Measurements from ENCODE around the gene PLEKHA3. TPM values are rescaled to one million over a fixed set of nuclear protein-coding genes. Genes with fewer than 3 reads are reported as not detected.

Gene PLEKHA3
- total RNA-seq (10 to 100 TPM; 11.1 to 96.4 (median 36.7) TPM), polyA plus RNA-seq (10 to 100 TPM in 1 of 3 donors, 1 to 10 TPM in 2; 1.8 to 33.4 (median 3.5) TPM)
- long read RNA-seq, donor 1, full-length matches to known transcripts = 5 of 5 reads
- long read RNA-seq, donor 1, partial matches to known transcripts = 0 of 5 reads
- long read RNA-seq, donor 1, other reads (novel, unspliced or antisense) = 0 of 5 reads
- long read RNA-seq, donor 2, full-length matches to known transcripts = 4 of 4 reads
- long read RNA-seq, donor 2, partial matches to known transcripts = 0 of 4 reads
- long read RNA-seq, donor 2, other reads (novel, unspliced or antisense) = 0 of 4 reads
- long read RNA-seq, donor 3, full-length matches to known transcripts = 5 of 5 reads
- long read RNA-seq, donor 3, partial matches to known transcripts = 0 of 5 reads
- long read RNA-seq, donor 3, other reads (novel, unspliced or antisense) = 0 of 5 reads
- long read RNA-seq, donor 4, partial matches to known transcripts = 2 of 2 reads
- long read RNA-seq, donor 4, other reads (novel, unspliced or antisense) = 0 of 2 reads
- long read RNA-seq, donor 5, full-length matches to known transcripts = 61 of 74 reads
- long read RNA-seq, donor 5, partial matches to known transcripts = 2 of 74 reads
- long read RNA-seq, donor 5, other reads (novel, unspliced or antisense) = 11 of 74 reads
- long read RNA-seq, donor 6, partial matches to known transcripts = 2 of 2 reads
- long read RNA-seq, donor 6, other reads (novel, unspliced or antisense) = 0 of 2 reads
- long read RNA-seq, donor 7, full-length matches to known transcripts = 1 of 8 reads
- long read RNA-seq, donor 7, partial matches to known transcripts = 7 of 8 reads
- long read RNA-seq, donor 7, other reads (novel, unspliced or antisense) = 0 of 8 reads
- long read RNA-seq, donor 8, full-length matches to known transcripts = 12 of 17 reads
- long read RNA-seq, donor 8, partial matches to known transcripts = 5 of 17 reads
- long read RNA-seq, donor 8, other reads (novel, unspliced or antisense) = 0 of 17 reads
- long read RNA-seq, donor 9, full-length matches to known transcripts = 3 of 3 reads
- long read RNA-seq, donor 9, partial matches to known transcripts = 0 of 3 reads
- long read RNA-seq, donor 9, other reads (novel, unspliced or antisense) = 0 of 3 reads
- long read RNA-seq, donor 10 = 0 reads

DNA sequence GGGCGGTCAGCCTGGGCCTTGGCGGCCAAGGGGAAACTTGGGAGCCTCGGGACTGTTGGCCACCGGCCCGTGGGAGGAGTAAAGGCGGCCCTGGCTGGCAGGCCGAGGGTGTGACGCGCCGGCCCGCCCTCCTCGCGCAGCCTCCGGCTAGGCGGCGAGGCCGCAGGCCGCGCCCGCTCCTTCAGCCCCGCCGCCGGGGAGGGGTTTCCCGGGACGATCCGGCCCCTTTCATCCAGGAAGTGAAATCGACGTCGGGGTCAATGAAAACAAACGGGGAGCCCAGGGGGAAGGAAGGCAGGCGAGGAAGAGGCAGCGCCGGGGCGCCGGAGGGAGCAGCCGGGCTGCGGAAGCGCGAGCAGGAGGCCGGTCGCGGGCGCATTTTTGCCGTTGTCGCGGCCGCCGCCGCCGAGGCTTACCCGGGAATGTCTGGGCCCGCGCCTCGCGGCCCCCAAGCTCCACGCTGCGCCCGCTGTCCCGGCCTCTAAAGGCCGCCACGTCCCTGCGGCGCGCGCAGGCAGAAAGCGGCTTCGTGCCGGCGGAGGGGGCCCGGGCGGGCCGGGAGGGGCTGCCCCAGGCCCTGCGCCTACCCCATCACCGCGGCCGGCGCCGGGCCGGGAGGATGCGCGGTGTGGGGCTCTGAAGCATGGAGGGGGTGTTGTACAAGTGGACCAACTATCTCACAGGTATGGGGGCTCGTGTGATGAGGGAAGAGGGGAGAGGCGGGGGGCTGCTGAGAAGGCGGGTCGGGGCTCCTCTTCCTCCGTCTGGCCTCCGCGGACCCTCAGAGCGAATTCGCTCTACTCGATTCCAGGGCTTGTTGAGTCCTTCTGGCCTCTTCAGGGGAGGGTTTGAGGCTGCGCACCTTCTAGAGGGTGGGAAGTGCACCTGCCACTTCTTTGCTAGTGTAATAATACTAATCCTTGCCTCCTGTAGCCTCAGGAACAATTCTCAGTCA lies at the start of gene PLEKHA3:
Gene PLEKHA3, plus strand, starts transcription at position 231 of the 955 bp plus-strand sequence. Its CDS starts 413 bp downstream, at position 644.
- Histone ChIP-seq H3K27me3 (no peaks in the 10 kb centered on the region), H3K9me3 (replicated peaks in 1 of 3) (no peaks in the 10 kb centered on the region), H3K4me1 (replicated peaks in 1 of 2) (peaks cover 43 to 64% of the 10 kb centered on the region in 2 donors), H3K27ac (peak within 1 kb of the TSS; percentile 73 to 99 (median 95)), H3K4me3 (peak within 1 kb of the TSS; percentile 58 to 91 (median 72)), H3K36me3 (replicated peaks in 1 of 2) (no peaks in the 10 kb centered on the region)
- TF ChIP-seq, protein P1, sequence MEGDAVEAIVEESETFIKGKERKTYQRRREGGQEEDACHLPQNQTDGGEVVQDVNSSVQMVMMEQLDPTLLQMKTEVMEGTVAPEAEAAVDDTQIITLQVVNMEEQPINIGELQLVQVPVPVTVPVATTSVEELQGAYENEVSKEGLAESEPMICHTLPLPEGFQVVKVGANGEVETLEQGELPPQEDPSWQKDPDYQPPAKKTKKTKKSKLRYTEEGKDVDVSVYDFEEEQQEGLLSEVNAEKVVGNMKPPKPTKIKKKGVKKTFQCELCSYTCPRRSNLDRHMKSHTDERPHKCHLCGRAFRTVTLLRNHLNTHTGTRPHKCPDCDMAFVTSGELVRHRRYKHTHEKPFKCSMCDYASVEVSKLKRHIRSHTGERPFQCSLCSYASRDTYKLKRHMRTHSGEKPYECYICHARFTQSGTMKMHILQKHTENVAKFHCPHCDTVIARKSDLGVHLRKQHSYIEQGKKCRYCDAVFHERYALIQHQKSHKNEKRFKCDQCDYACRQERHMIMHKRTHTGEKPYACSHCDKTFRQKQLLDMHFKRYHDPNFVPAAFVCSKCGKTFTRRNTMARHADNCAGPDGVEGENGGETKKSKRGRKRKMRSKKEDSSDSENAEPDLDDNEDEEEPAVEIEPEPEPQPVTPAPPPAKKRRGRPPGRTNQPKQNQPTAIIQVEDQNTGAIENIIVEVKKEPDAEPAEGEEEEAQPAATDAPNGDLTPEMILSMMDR (IDR thresholded peaks at IDR 0.05) = no peak
- TF ChIP-seq POLR2A (IDR thresholded peaks at IDR 0.05) = peak; percentile 85 to 93
- intact Hi-C loops (cut with DNase I) = no loop called here
- 0 to 1% (median 0%) methylated on average over 13 to 91 of the region's 92 CpGs for WGBS, 4 donors
- peak; percentile 97 to 98 (median 98) for DNase-seq

DNA sequence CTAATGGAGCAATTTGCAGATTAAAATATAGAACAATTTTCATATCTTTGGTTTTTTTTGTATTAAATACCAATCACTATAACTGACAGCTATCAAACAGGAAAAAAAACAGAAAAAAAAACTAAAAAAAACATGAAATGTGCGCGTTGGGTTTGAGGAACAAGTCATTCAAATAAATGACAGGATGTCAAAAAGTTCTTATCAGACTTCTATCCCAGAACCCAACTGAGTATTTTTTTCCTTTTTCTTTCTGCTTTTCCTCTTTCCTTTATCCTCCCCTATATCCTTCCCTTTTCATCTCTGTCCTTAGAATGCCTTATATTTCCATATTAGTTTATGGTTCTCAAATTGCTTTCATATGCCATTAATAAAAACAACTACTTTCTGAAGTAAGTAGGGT lies 43.6 kb upstream of the PLEKHA3 start:
- TF ChIP-seq POLR2A (IDR thresholded peaks at IDR 0.05) = no peak
- TF ChIP-seq, protein P1 (IDR thresholded peaks at IDR 0.05) = no peak
- intact Hi-C loops (cut with DNase I) = no loop called here
- 95 to 98% (median 97%) methylated on average over 2 of the region's 2 CpGs for WGBS, 4 donors
- DNase-seq = no peak
- Histone ChIP-seq H3K9me3 (replicated peaks in 1 of 3) (no peaks in the 10 kb centered on the region), H3K36me3 (replicated peaks in 1 of 2) (peaks cover 0 to 70% of the 10 kb centered on the region in 2 donors), H3K4me3 (no peak overlapping the region), H3K4me1 (replicated peaks in 1 of 2) (no peaks in the 10 kb centered on the region), H3K27me3 (no peaks in the 10 kb centered on the region), H3K27ac (no peak overlapping the region)

DNA sequence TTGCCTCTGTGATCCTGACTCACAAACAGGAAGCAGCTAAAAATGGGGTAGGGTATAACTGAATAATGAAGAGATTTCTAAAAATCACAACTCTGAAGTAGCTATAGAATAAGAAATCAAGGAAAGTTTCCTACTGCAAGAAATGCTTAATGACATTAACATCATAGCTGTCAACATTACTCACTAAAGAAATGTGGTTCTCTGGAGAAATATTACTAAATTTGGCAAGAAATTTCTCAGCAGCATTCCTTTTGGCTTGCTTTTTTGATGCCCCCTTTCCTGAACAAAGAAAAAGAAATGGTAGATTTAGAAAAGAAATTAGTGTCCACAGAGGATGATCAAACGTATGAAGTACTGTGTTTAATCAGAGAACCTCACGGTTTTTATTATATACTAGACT lies 38.8 kb upstream of the PLEKHA3 start:
- Histone ChIP-seq H3K36me3 (replicated peaks in 1 of 2) (peaks cover 0 to 72% of the 10 kb centered on the region in 2 donors), H3K27ac (no peak overlapping the region), H3K27me3 (no peaks in the 10 kb centered on the region), H3K4me3 (no peak overlapping the region), H3K4me1 (replicated peaks in 1 of 2) (no peaks in the 10 kb centered on the region), H3K9me3 (replicated peaks in 1 of 3) (no peaks in the 10 kb centered on the region)
- 91 to 98% (median 94%) methylated on average over 2 of the region's 2 CpGs for WGBS, 4 donors
- intact Hi-C loops (cut with DNase I) = no loop called here
- TF ChIP-seq POLR2A (IDR thresholded peaks at IDR 0.05) = no peak
- TF ChIP-seq, protein P1 (IDR thresholded peaks at IDR 0.05) = no peak
- DNase-seq = no peak
